Measurements from ENCODE around the gene MYO1G. TPM values are rescaled to one million over a fixed set of nuclear protein-coding genes. Genes with fewer than 3 reads are reported as not detected.
"Not testable (repeated sequence)": the region's sequence is repeated elsewhere in the genome, so short reads cannot be mapped to it uniquely, and the experiment has no call there.

The MYO1G gene
- total RNA-seq, 2 donors from 2014 or later = 2.6 to 4.2 TPM

DNA sequence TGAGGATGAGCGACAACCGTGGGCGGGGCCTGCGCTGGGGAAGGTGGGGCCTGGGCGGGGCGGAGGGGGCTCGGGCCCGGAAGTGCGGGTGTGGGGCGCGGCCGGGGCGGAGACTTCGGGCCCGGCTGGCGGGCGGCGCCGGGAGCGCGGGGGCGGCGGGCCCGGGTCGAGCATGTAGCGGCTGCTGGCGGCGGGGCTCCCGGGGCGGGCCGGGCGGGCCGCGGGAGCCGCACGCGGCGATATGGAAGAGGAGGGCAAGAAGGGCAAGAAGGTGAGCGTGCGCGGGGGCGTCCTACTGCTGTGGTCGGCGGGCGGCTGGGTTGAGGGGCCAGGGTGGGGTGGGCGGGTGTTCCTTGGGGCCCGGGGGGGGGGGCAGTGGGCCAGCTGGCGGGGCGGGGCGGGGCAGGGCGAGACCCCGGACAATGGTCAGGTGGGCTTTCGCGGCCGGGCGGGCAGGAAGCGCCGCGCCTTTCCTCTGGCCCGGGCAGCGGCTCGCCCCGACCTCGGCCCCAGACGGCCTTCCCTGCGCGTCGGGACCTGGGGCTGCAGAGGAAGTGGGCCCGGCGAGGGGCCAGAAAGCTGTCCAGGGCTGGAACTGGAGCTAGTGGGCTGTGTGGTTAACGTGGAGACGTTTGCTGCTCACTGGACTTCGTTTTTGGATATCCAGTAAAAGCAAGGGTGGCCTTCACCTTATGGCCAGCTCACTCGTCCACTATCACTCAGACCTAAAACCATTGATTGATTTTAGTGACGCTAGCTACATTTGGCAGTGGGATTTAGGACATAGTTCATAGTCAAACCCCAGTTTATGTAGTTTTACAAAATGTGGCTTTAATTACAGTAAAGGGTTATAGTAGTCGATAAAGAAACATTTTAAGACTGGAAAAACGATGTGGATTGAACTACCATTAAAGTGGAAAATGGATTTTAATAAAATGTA, 21.5 kb upstream of the MYO1G start, which contains the start of gene CCM2:
Gene CCM2 (plus strand): TSS at position 109 of the 940 bp plus-strand sequence. CDS start 133 bp downstream, at position 242.
- peak; percentile 18 for ATAC-seq

GRCh38 chr7:44999245-45000092, 20.7 kb upstream of the MYO1G start:
- intact Hi-C loops (cut with DNase I, micrococcal nuclease) = no loop called here
- DNase-seq (peak; percentile 100), ATAC-seq (peak; percentile 90)

More for the DNA sequence above, 21.5 kb upstream of the MYO1G start, which contains the start of gene CCM2:
- intact Hi-C loops (cut with DNase I, micrococcal nuclease) = no loop called here
- DNase-seq = peak; percentile 41 to 58

GRCh38 chr7:44998153-44998871, 19.5 kb upstream of the MYO1G start:
- ATAC-seq (no peak), DNase-seq (no peak)
- intact Hi-C loops (cut with DNase I, micrococcal nuclease) = no loop called here

GRCh38 chr7:44995555-44996493, 17.0 kb upstream of the MYO1G start:
- ATAC-seq (no peak), DNase-seq (no peak)
- intact Hi-C loops (cut with DNase I, micrococcal nuclease) = no loop called here

- ATAC-seq (no peak), DNase-seq (no peak)
- intact Hi-C loops (cut with DNase I, micrococcal nuclease) = no loop called here
These were observed 16.2 kb upstream of the MYO1G start for GRCh38 chr7:44994877-44995554.

GRCh38 chr7:44992004-44992795, 13.4 kb upstream of the MYO1G start:
- intact Hi-C loops (cut with DNase I, micrococcal nuclease); DNase-seq; ATAC-seq: not testable (repeated sequence)

- DNase-seq = no peak
- ATAC-seq = no peak
- intact Hi-C loops (cut with DNase I, micrococcal nuclease) = no loop called here
These were observed 11.6 kb upstream of the MYO1G start for GRCh38 chr7:44990109-44991023.

GRCh38 chr7:44989132-44989531, 10.3 kb upstream of the MYO1G start:
- DNase-seq (no peak), ATAC-seq (no peak)
- intact Hi-C loops (cut with DNase I, micrococcal nuclease) = loop anchor here in 1 of 2 donors (10.0 kb wide), 1 partner anchor 126 kb away; the partner anchor contains the start of gene TBRG4

- DNase-seq = no peak
- intact Hi-C loops (cut with DNase I, micrococcal nuclease) = loop anchor here in 1 of 2 donors (10.0 kb wide), 1 partner anchor 126 kb away; the partner anchor contains the start of gene TBRG4
- no peak for ATAC-seq
These were observed 9.9 kb upstream of the MYO1G start for GRCh38 chr7:44988701-44989100.

DNA sequence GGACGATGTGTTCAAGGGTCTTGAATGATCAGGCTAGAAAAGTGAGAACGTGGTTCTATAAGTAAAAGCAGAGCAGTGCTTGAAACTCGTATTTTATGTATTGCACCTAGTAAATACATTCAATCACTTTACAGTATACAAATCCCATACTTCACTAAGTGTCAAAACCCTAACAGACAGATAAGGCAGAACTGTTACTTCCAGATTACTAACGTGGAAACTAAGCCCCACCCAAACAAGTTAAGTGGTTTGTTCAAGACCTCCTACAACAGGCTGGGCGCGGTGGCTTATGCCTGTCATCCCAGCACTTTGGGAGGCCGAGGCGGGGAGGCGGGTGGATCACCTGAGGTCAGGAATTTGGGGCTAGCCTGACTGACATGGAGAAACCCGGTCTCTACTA, 9.2 kb upstream of the MYO1G start:
- intact Hi-C loops (cut with DNase I, micrococcal nuclease) = loop anchor here in 1 of 2 donors (10.0 kb wide), 1 partner anchor 127 kb away; the partner anchor contains the start of gene TBRG4
- DNase-seq (no peak), ATAC-seq (no peak)

DNA sequence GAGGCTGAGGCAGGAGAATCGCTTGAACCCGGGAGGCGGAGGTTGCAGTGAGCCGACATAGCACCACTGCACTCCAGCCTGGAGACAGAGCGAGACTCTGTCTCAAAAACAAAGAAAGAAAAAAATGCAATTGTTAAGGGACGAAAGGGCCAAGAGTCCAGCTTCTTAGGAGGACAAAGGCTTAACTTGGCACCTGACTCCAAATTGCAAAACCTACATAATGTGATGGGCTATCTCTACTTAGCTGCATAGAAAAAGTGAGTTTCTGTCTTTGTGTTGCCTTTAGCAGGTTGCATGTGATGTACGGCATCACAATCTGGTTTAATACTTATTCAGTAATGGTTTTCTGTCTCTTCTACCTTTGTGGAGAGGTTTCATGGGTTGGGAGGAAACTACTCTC, 8.6 kb upstream of the MYO1G start:
- ATAC-seq = no peak
- DNase-seq = no peak
- intact Hi-C loops (cut with DNase I, micrococcal nuclease) = loop anchor here in 1 of 2 donors (10.0 kb wide), 1 partner anchor 127 kb away; the partner anchor contains the start of gene TBRG4

DNA sequence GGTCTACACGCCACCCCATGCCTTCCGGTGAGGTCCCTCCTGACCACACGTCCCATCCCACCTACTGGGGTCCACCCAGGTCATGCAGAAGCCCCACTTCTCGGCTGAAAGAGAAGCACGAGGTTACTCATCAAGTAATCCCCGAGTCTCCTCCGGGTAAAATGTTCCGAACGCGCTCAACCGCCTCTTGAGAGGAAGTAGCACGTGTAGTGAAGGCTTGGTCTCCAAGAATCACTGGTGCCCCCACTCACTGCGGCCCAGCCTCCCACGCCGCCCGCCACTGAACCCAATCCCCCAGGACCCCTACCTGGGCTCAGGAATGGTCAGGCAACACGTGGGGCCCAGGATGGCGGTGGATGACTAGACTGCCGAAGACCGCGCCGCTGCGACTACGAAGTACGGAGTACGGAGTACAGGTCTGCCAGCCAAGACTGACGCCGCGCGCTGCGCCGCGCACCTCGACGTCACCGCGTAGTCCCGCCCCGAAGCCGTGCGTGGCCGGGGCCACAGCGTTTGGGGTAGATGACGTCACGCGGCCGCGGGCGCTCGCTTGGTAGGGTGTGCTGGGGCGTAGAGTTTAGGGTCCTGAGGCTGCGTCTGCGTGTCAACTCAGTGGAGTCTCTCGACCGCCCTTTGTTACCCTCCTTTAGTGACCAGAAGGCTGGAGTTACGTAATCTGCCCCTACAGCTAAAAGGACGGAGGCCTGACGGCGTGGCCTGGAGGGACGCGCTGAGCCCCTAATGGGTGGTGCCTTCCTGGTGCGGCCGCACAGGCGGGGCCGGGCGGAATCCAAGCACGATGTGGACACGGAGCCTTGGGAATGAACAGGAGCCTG, 7.6 kb upstream of the MYO1G start:
- intact Hi-C loops (cut with DNase I, micrococcal nuclease) = loop anchor here in 1 of 2 donors (10.0 kb wide), 1 partner anchor 128 kb away; the partner anchor contains the start of gene TBRG4
- peak; percentile 93 to 98 for DNase-seq
- ATAC-seq = peak; percentile 98

- ATAC-seq = peak; percentile 44
- DNase-seq = no peak
- intact Hi-C loops (cut with DNase I, micrococcal nuclease) = loop anchor here in 1 of 2 donors (10.0 kb wide), 1 partner anchor 129 kb away; the partner anchor contains the start of gene TBRG4
These were observed 7.0 kb upstream of the MYO1G start for GRCh38 chr7:44985900-44986217.

- DNase-seq (no peak), ATAC-seq (no peak)
- intact Hi-C loops (cut with DNase I, micrococcal nuclease) = loop anchor here in 1 of 2 donors (10.0 kb wide), 1 partner anchor 130 kb away; the partner anchor contains the start of gene TBRG4
These were observed 6.3 kb upstream of the MYO1G start for GRCh38 chr7:44985033-44985695.

All from left colon (tissue), 2 donors.